Measurements from ENCODE around the gene TMEM86B.

TMEM86B gene

DNA sequence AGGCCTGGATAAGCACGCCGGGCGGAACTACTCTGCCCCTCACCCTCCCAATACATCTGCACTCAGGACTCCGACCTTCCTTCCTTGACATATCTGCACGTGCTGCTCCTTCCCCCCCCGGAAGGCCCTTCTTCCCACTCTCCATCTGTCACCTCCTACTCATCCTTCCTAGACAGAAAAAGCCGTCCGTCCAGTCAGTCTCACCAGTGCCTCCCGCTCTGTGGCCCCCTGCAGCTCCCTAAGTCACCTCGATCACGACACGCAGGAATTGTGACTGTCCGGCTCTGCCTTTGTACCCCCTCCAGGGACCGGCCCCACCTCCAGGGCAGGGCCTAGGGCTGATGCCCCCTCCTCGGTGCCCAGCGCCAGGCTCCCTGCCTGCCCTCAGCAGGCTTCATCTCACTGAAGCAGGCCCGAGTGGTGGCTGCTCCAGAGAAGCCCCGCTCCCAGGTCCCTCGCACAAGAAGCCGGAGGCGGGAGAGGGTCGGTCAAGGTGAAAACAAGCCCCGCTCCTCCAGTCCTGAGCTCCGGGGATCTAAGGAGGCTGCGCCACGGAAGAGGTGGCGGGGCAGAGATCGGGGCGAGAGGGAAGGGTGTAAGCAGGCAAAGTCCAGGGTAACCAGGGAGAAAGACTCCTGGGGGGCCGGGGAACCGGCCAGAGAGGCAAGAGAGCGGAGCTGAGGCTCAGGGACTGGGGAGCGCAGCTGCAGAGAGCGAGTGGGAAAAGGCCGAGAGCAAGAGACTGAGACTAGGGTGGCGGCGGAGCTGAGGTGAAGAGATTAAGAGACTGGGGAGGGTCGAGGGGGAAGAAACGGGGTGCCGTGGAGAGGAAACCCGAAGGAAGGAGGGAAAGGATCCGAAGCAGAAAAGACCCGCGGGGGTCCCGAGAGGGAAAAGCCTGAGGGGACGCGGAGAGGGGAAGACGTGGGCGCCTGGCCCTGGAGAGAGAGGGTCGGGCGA, 29.2 kb upstream of the TMEM86B start:
- in situ Hi-C loops (cut with HindIII; ENCODE audit: low sequenced_read_pairs), result no loop called here

DNA sequence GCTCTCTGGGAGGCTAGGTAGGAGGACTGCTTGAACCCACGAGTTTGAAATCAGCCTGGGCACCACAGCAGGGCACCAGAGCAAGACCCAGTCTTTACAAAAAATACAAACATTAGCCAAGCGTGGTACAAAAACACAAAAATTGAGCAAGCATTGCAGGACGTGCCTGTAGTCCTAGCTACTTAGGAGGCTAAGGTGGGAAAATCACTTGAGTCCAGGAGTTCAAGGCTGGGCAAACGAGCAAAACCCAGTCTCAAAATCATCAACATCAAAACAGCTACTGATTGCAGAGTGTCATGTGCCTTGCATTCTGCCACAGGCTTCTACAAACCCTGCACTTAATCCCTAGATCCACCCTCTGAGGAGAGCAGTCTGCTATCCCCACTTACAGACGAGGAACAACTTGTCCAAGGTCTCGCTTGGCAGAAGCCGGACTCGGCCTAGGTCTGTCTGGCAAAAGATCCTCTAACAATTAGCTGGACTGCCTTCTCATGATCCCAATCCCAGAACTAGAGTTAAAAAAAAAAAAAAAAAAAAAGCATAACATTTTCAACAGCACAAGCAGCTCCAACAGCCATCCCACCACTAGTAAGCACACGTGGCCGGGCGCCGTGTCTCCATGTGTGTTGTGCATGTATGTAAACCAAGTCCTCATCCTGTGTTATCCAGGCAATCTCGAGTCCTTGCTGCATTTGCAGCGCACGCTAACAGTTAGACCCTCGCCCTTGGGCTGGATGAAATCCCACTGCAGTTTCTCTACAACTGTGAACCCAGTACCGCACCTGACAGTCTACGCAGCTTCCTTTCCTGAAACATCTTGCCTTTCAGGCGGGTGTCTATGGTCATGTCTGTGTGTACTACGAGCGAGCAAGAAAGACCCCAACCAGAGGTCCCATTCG, 28.2 kb upstream of the TMEM86B start:
- in situ Hi-C loops (cut with HindIII; ENCODE audit: low sequenced_read_pairs), result no loop called here

DNA sequence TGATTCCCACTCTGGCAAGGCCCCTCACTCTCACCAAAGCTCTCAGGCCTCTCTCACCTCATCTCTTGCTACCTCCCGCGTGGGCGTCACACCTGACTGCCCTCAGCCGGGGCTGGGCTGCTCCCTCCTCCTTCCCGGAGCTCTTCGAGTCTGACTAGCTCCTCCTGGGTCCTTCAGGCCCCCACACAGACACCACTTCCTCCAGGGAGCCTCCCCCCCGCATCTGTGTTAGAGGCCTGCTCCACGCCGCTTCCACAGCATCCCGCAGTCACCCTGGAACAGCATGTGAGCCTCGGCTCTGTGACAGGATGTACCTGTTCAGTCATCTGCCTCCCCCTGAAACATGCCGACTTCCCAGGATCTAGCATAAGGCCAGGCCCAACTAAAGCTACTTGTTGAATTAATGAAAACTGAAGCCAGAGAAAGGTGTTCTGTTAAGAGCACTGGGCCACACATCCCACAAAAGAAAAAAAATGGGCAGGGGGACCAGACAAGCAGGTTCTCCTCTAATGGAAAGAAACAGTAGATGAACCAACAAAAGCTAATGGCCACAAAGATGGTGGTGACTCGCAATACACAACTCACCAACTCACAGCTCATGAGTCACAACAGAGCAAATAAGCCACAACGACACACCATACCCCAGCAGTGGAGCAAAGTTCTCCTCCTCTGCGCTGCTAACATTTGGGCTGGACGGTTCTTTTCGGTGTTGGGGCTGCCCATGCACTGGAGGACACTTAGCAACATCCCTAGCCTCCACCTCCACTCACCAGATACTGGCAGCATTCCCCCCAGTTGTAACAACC, 27.3 kb upstream of the TMEM86B start:
- in situ Hi-C loops (cut with HindIII; ENCODE audit: low sequenced_read_pairs), result no loop called here

DNA sequence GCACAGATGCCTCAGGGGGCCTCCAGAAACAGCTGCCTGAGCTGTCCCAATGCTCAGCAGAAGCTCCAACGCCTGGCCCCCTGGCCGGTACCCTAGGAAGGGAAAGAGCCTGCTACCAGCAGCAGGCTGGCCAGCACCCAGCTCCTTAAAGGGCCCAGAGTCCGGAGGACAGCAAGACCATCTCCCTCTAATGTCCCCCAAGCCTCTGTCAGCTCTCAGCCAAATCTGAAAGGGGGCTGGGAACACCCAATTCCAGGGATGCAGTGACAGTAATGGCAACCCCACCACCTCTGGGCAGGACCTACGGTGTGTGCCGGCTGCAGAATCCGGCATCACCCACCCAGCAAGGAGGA, 26.0 kb upstream of the TMEM86B start:
- in situ Hi-C loops (cut with HindIII; ENCODE audit: low sequenced_read_pairs), result no loop called here

- in situ Hi-C loops (cut with HindIII; ENCODE audit: low sequenced_read_pairs), result no loop called here
Observed at GRCh38 chr19:55253842-55254624, 25.5 kb upstream of the TMEM86B start.

DNA sequence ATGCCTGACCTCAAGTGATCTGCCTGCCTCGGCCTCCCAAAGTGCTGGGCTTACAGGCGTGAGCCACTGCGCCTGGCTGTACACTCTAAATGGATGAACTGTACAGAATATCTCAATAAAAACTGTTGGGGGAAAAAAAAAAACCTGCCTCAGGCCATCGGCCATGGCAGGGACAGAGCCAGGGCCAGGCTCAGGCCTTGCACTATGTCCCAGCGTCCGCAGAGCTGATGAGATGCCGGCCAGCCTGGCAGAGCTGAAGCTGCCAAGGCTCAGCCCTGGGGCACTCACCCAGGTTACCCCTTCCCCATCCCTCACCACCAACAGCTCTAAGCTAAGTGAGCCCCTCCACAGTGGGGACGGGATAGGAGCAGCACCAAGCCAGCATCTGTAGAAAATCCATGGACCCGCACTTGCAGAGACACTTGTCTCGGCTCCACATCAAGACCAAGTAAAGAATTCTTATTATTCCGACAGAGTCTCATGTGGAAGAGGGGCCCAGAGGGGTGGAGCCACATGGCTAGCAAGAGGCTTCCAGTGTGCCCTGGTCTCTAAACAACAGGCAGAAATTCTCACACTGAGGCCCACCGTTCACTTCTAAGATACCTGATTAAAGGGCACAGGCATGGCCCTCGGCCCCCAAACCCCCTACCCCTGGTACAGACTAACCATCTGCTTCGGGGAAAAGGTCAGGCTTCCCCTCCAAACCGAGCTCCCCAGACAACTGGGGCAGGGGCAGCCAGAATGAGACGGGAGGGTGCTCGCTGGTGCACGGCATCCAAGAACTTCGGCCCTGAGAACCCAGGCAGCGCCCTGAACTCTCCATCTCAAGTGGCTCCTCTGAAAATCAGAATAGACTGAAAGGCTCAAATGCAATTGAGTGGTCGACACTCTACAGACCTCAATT, 24.4 kb upstream of the TMEM86B start:
- in situ Hi-C loops (cut with HindIII; ENCODE audit: low sequenced_read_pairs), result no loop called here

DNA sequence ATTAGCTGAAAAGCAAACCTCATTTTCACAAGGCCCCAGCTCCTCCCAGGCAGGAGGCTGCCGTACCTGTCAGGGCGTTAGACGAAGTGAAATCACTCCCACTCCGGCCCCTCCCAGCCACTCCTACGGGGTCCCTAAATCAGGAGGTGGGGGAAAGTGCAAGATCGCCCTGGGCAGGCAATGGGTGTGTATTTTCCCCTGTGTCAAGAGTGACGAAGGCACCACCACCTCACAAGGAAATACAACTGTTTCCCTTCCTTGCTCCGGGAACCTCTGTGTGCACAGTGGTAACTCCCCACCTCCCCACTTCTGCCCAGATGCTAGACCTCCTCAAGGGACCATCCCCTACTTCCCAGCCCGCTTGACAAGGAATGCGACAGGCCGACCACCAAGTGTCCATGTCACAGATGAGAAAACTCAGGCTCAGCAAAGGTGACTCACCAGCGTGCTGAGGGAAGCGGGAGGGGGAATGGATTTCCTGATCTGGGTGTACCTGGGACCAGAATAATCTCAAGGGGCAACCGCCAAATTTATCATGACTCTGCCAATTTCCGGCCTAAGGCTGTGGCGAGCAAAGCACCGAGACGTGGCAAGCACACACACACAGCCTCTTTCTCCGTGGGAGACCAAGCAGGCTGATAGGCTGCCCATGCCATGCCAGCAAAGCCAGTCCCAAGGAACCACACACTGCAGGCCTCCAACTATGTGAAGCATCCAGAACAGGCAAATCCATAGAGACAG, 22.9 kb upstream of the TMEM86B start:
- in situ Hi-C loops (cut with HindIII; ENCODE audit: low sequenced_read_pairs), result no loop called here

- in situ Hi-C loops (cut with HindIII; ENCODE audit: low sequenced_read_pairs), result no loop called here
Observed at GRCh38 chr19:55250262-55251036, 21.9 kb upstream of the TMEM86B start.

GRCh38 chr19:55249841-55250240, 21.3 kb upstream of the TMEM86B start:
- in situ Hi-C loops (cut with HindIII; ENCODE audit: low sequenced_read_pairs), result no loop called here

DNA sequence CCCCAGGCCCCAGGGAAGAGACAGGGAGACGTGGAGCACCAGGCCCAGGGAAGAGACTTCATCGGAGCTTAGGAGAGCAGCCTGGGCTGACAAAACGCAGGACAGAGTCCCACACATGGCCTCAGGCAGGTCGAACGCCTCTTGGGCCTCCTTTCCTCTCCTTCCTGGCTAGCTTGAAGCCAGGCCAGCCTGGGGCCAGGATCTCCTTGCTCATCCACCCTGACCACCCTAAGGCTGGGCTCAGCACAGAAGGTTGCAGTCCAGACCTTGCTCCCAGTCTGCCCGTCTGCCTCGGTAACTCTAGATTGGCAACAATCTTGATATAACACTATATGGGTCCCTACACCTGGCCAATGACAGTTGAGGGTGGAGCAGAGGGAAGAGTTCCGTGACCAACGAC, 20.1 kb upstream of the TMEM86B start:
- in situ Hi-C loops (cut with HindIII; ENCODE audit: low sequenced_read_pairs), result no loop called here

- in situ Hi-C loops (cut with HindIII; ENCODE audit: low sequenced_read_pairs), result no loop called here
Observed at GRCh38 chr19:55248166-55248675, 19.7 kb upstream of the TMEM86B start.

DNA sequence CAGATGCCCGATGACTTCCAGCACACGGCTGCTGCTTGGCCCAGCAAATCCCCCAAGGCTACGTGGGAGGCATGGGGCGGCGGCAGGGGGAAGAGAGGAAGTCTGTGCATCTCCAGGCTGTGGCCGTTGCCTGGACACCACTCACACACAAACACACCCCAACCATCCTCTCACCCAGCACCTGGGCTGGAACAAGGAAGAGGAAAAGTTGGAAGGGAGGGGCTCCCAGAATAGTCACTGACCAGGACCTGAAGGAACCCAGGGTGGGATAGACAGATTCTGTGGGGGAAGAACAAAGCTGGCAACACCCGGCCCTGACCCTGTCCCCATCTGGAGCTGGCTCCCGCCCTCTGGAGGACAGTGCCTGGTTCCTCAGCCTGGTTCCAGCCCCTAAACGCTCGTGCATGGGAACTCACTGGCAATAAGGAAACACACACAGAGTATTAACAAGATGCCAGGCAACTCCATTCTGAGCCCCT, 19.1 kb upstream of the TMEM86B start:
- in situ Hi-C loops (cut with HindIII; ENCODE audit: low sequenced_read_pairs), result no loop called here

GRCh38 chr19:55246462-55247451, 18.2 kb upstream of the TMEM86B start:
- in situ Hi-C loops (cut with HindIII; ENCODE audit: low sequenced_read_pairs), result no loop called here

GRCh38 chr19:55245236-55245904, 16.8 kb upstream of the TMEM86B start:
- in situ Hi-C loops (cut with HindIII; ENCODE audit: low sequenced_read_pairs), result no loop called here

DNA sequence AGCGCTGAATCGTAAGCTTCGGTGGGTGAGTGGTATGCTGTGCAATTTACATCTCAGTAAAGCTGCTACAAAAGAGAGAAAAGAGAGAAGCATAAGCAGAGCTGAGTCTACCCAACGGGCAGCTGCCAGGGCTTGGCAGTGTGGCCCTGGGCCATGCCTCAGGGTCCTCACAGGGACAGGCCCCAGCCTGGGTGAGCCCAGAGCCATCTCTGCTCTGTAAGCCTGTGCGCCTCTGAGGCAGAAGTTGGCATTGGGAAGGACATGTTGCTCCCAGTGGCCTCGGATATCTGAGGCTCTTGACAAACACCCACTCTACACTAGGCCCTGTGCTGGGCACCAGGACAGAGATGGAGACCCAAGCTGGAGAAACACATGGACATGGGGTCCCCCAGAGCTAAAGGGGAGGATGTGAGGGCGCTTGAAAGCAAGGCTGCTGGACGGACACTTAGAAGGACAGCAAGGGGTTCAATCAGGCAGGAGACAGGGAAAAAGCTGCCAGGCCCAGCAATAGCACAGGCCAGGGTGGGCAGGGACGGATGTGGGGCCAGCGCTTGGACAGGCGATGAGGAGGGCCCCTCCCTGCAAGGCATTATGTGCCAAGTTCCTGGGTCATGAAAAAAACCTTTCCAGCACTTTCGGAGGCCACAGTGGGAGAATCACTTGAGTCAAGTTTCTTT, 15.6 kb upstream of the TMEM86B start:
- in situ Hi-C loops (cut with HindIII; ENCODE audit: low sequenced_read_pairs), result no loop called here

Data from endothelial cell of hepatic sinusoid (primary cell).